ENCODE measurements around the gene SPRN. TPM values are rescaled to one million over a fixed set of nuclear protein-coding genes. Genes with fewer than 3 reads are reported as not detected.

The SPRN gene
- total and polyA plus RNA-seq, 2 donors (not counting 1 experiment from before 2014, with no cell fraction given), result not detected

GRCh38 chr10:133399123-133399601 lies 25.3 kb downstream of the SPRN start:
- POLR2A ChIA-PET, result interaction anchor here (0.7 kb wide), 1 partner anchor 79 kb away, joined by 3 read pairs; no protein-coding TSS in a partner anchor
- DNase-seq (no peak), ATAC-seq (ENCODE audit: low read depth) (no peak)
- TF ChIP-seq EZH2 (IDR thresholded peaks at IDR 0.05; ENCODE audit: borderline replicate concordance, insufficient read depth, low read depth, low read length, poor library complexity, severe bottlenecking) (no peak), CTCF (IDR thresholded peaks at IDR 0.05) (no peak)
- H3K79me2 ChIP-seq (ENCODE audit: control insufficient read depth, insufficient read depth, low read length), result peaks cover 32% of the 10 kb centered on the region
- Mint-ChIP-seq H3K4me3 (no peak overlapping the region), H3K27me3 (no peaks in the 10 kb centered on the region), H3K27ac (no peak overlapping the region), H3K9me3 (ENCODE audit: insufficient read depth) (no peaks in the 10 kb centered on the region), H3K4me1 (peaks cover 46% of the 10 kb centered on the region)
- peaks cover 14 to 25% of the 10 kb centered on the region in 2 donors for H3K4me1 ChIP-seq (ENCODE audit: control insufficient read depth in 2 of 2, insufficient read depth in 2 of 2, low read length in 2 of 2)
- no peaks in the 10 kb centered on the region for H3K9me3 ChIP-seq (ENCODE audit: control extremely low read depth in 1 of 3, control insufficient read depth in 2 of 3, insufficient read depth in 1 of 3, low read length in 2 of 3)
- CTCF ChIA-PET, result interaction anchor here (1.2 kb wide), 1 partner anchor 39 kb away, joined by 3 read pairs; no protein-coding TSS in a partner anchor
- peaks cover 39% of the 10 kb centered on the region for H4K20me1 ChIP-seq (ENCODE audit: control insufficient read depth, insufficient read depth, low read length, poor library complexity, severe bottlenecking)
- peaks cover 2 to 57% of the 10 kb centered on the region in 2 experiments for H3K36me3 ChIP-seq (replicated peaks in 1 of 2; ENCODE audit: control extremely low read depth in 1 of 2, control insufficient read depth in 1 of 2, extremely low read depth in 1 of 2, insufficient read depth in 2 of 2, low read length in 1 of 2)
- H3K27ac ChIP-seq (ENCODE audit: low read length in 2 of 2), result no peak overlapping the region
- no peak overlapping the region for H3K9ac ChIP-seq (ENCODE audit: low read length)
- no peaks in the 10 kb centered on the region for H3K27me3 ChIP-seq (replicated peaks in 1 of 4; ENCODE audit: control extremely low read depth in 1 of 4, control insufficient read depth in 3 of 4, insufficient read depth in 4 of 4, low read length in 3 of 4)
- intact Hi-C loops (cut with micrococcal nuclease), result no loop called here
- no peak overlapping the region for H3K4me2 ChIP-seq (replicated peaks; ENCODE audit: low read depth, low read length, poor library complexity, severe bottlenecking)
- no peak overlapping the region for H2AFZ ChIP-seq (ENCODE audit: insufficient read depth, low read depth, low read length, poor library complexity, severe bottlenecking)
- WGBS (ENCODE audit: insufficient coverage), result 97% methylated on average over 19 of the region's 19 CpGs
- no peak overlapping the region for H3K4me3 ChIP-seq (ENCODE audit: control extremely low read depth in 1 of 5, extremely low read depth in 1 of 5, insufficient read depth in 1 of 5, low read depth in 2 of 5, low read length in 4 of 5)

- peaks cover 0 to 49% of the 10 kb centered on the region in 2 experiments for H3K36me3 ChIP-seq (replicated peaks in 1 of 2; ENCODE audit: control extremely low read depth in 1 of 2, control insufficient read depth in 1 of 2, extremely low read depth in 1 of 2, insufficient read depth in 2 of 2, low read length in 1 of 2)
- no peak overlapping the region for H3K4me2 ChIP-seq (replicated peaks; ENCODE audit: low read depth, low read length, poor library complexity, severe bottlenecking)
- no peak overlapping the region for H3K4me3 Mint-ChIP-seq
- no peaks in the 10 kb centered on the region for H3K27me3 ChIP-seq (replicated peaks in 1 of 4; ENCODE audit: control extremely low read depth in 1 of 4, control insufficient read depth in 3 of 4, insufficient read depth in 4 of 4, low read length in 3 of 4)
- no peak overlapping the region for H3K9ac ChIP-seq (ENCODE audit: low read length)
- peaks cover 22 to 33% of the 10 kb centered on the region in 2 donors for H3K4me1 ChIP-seq (ENCODE audit: control insufficient read depth in 2 of 2, insufficient read depth in 2 of 2, low read length in 2 of 2)
- no peak overlapping the region for H3K4me3 ChIP-seq (ENCODE audit: control extremely low read depth in 1 of 5, extremely low read depth in 1 of 5, insufficient read depth in 1 of 5, low read depth in 2 of 5, low read length in 4 of 5)
- TF ChIP-seq CTCF (IDR thresholded peaks at IDR 0.05) (no peak), EZH2 (IDR thresholded peaks at IDR 0.05; ENCODE audit: borderline replicate concordance, insufficient read depth, low read depth, low read length, poor library complexity, severe bottlenecking) (no peak)
- peaks cover 39% of the 10 kb centered on the region for H4K20me1 ChIP-seq (ENCODE audit: control insufficient read depth, insufficient read depth, low read length, poor library complexity, severe bottlenecking)
- DNase-seq, result no peak
- H2AFZ ChIP-seq (ENCODE audit: insufficient read depth, low read depth, low read length, poor library complexity, severe bottlenecking), result no peak overlapping the region
- H3K27ac Mint-ChIP-seq, result peak overlapping the region; percentile 10
- WGBS (ENCODE audit: insufficient coverage), result 97% methylated on average over 4 of the region's 7 CpGs
- intact Hi-C loops (cut with micrococcal nuclease), result no loop called here
- ChIA-PET CTCF (interaction anchor here (1.2 to 1.3 kb wide), 2 partner anchors 39 to 40 kb away, joined by 3 read pairs; no protein-coding TSS in a partner anchor), POLR2A (interaction anchor here (0.7 kb wide), 1 partner anchor 22 kb away, joined by 6 read pairs; no protein-coding TSS in a partner anchor)
- H3K9me3 ChIP-seq (ENCODE audit: control extremely low read depth in 1 of 3, control insufficient read depth in 2 of 3, insufficient read depth in 1 of 3, low read length in 2 of 3), result no peaks in the 10 kb centered on the region
- H3K4me1 Mint-ChIP-seq, result peaks cover 47% of the 10 kb centered on the region
- ATAC-seq (ENCODE audit: low read depth), result no peak
- no peaks in the 10 kb centered on the region for H3K27me3 Mint-ChIP-seq
- H3K27ac ChIP-seq (ENCODE audit: low read length in 2 of 2), result no peak overlapping the region
- peaks cover 38% of the 10 kb centered on the region for H3K79me2 ChIP-seq (ENCODE audit: control insufficient read depth, insufficient read depth, low read length)
- no peaks in the 10 kb centered on the region for H3K9me3 Mint-ChIP-seq (ENCODE audit: insufficient read depth)
Observed at GRCh38 chr10:133397938-133398337, 26.5 kb downstream of the SPRN start.
